ENCODE measurements around the gene GYPA.
A peak's percentile ranks its signal among the peaks of the same experiment; 100 is the strongest.
"Not testable (repeated sequence)": the region's sequence is repeated elsewhere in the genome, so short reads cannot be mapped to it uniquely, and the experiment has no call there.

Gene GYPA

GRCh38 chr4:144154044-144154443, 13.5 kb upstream of the GYPA start:
- no peaks in the 10 kb centered on the region for H3K4me1 Mint-ChIP-seq
- H3K27ac Mint-ChIP-seq, result no peak overlapping the region

GRCh38 chr4:144142690-144143326, 2.3 kb upstream of the GYPA start:
- peak in 2 of 3 experiments; percentile 60 to 61 for TF ChIP-seq CTCF (IDR thresholded peaks at IDR 0.05; ENCODE audit: unreplicated experiment in 3 of 3)
- not testable (repeated sequence) for H3K9me3 Mint-ChIP-seq; H3K27me3 Mint-ChIP-seq (ENCODE audit: low read depth); H3K4me1 Mint-ChIP-seq; H3K36me3 Mint-ChIP-seq (ENCODE audit: low read depth); H3K4me3 Mint-ChIP-seq; H3K27ac Mint-ChIP-seq

More at GRCh38 chr4:144154044-144154443, 13.5 kb upstream of the GYPA start:
- TF ChIP-seq CTCF (IDR thresholded peaks at IDR 0.05; ENCODE audit: unreplicated experiment in 3 of 3), result no peak
- Mint-ChIP-seq H3K4me3 (no peak overlapping the region), H3K36me3 (ENCODE audit: low read depth) (no peaks in the 10 kb centered on the region), H3K27me3 (ENCODE audit: low read depth) (no peaks in the 10 kb centered on the region), H3K9me3 (peaks cover 30% of the 10 kb centered on the region)

- Mint-ChIP-seq H3K27me3 (ENCODE audit: low read depth) (no peaks in the 10 kb centered on the region), H3K9me3 (no peaks in the 10 kb centered on the region), H3K4me1 (no peaks in the 10 kb centered on the region), H3K36me3 (ENCODE audit: low read depth) (no peaks in the 10 kb centered on the region), H3K4me3 (no peak overlapping the region), H3K27ac (no peak overlapping the region)
- no peak for TF ChIP-seq CTCF (IDR thresholded peaks at IDR 0.05; ENCODE audit: unreplicated experiment in 3 of 3)
Observed at GRCh38 chr4:144141493-144141892, 975 bp upstream of the GYPA start.

- H3K36me3 Mint-ChIP-seq (ENCODE audit: low read depth); H3K27ac Mint-ChIP-seq; H3K4me3 Mint-ChIP-seq: not testable (repeated sequence)
Observed at GRCh38 chr4:144139991-144140390, 527 bp downstream of the GYPA start.

GRCh38 chr4:144139547-144139946, 971 bp downstream of the GYPA start:
- H3K4me3 Mint-ChIP-seq; H3K9me3 Mint-ChIP-seq; H3K27me3 Mint-ChIP-seq (ENCODE audit: low read depth); H3K4me1 Mint-ChIP-seq; H3K36me3 Mint-ChIP-seq (ENCODE audit: low read depth); H3K27ac Mint-ChIP-seq: not testable (repeated sequence)

More at GRCh38 chr4:144139991-144140390, 527 bp downstream of the GYPA start:
- not testable (repeated sequence) for H3K27me3 Mint-ChIP-seq (ENCODE audit: low read depth); H3K9me3 Mint-ChIP-seq; H3K4me1 Mint-ChIP-seq

GRCh38 chr4:144138239-144138638, 2.3 kb downstream of the GYPA start:
- H3K9me3 Mint-ChIP-seq; H3K27ac Mint-ChIP-seq; H3K36me3 Mint-ChIP-seq (ENCODE audit: low read depth); H3K4me1 Mint-ChIP-seq; H3K4me3 Mint-ChIP-seq; H3K27me3 Mint-ChIP-seq (ENCODE audit: low read depth): not testable (repeated sequence)

- H3K27ac Mint-ChIP-seq; H3K36me3 Mint-ChIP-seq (ENCODE audit: low read depth); H3K4me1 Mint-ChIP-seq; H3K9me3 Mint-ChIP-seq; H3K27me3 Mint-ChIP-seq (ENCODE audit: low read depth); H3K4me3 Mint-ChIP-seq: not testable (repeated sequence)
Observed at GRCh38 chr4:144137137-144137931, 3.2 kb downstream of the GYPA start.

GRCh38 chr4:144136189-144136588, 4.3 kb downstream of the GYPA start:
- not testable (repeated sequence) for H3K9me3 Mint-ChIP-seq, H3K4me1 Mint-ChIP-seq

GRCh38 chr4:144130167-144130566, 10.4 kb downstream of the GYPA start:
- H3K27me3 Mint-ChIP-seq (ENCODE audit: low read depth); H3K4me1 Mint-ChIP-seq; H3K36me3 Mint-ChIP-seq (ENCODE audit: low read depth); H3K9me3 Mint-ChIP-seq; H3K4me3 Mint-ChIP-seq; H3K27ac Mint-ChIP-seq: not testable (repeated sequence)

More at GRCh38 chr4:144136189-144136588, 4.3 kb downstream of the GYPA start:
- not testable (repeated sequence) for H3K27me3 Mint-ChIP-seq (ENCODE audit: low read depth); H3K27ac Mint-ChIP-seq; H3K4me3 Mint-ChIP-seq; H3K36me3 Mint-ChIP-seq (ENCODE audit: low read depth)

GRCh38 chr4:144129336-144129875, 11.1 kb downstream of the GYPA start:
- H3K4me3 Mint-ChIP-seq; H3K27ac Mint-ChIP-seq; H3K36me3 Mint-ChIP-seq (ENCODE audit: low read depth); H3K27me3 Mint-ChIP-seq (ENCODE audit: low read depth); H3K4me1 Mint-ChIP-seq; H3K9me3 Mint-ChIP-seq: not testable (repeated sequence)

- H3K4me3 Mint-ChIP-seq; H3K27ac Mint-ChIP-seq; H3K36me3 Mint-ChIP-seq (ENCODE audit: low read depth); H3K27me3 Mint-ChIP-seq (ENCODE audit: low read depth); H3K4me1 Mint-ChIP-seq; H3K9me3 Mint-ChIP-seq: not testable (repeated sequence)
Observed at GRCh38 chr4:144128709-144129320, 11.7 kb downstream of the GYPA start.
